Kidney capillary endothelial cell (primary cell): Measurements from ENCODE around the gene RAMP3.

Experiments used
- DNase-seq: peaks from one replicate; pipeline ENCODE4 v3.0.0-alpha.2; 2018; ENCODE audit warnings: low spot score

The RAMP3 gene

GRCh38 chr7:45223728-45224630, 66.4 kb downstream of the RAMP3 start:
- no peak for DNase-seq

- no peak for DNase-seq
Observed at GRCh38 chr7:45224832-45225231, 67.2 kb downstream of the RAMP3 start.

GRCh38 chr7:45225311-45225947, 67.8 kb downstream of the RAMP3 start:
- DNase-seq = no peak

- no peak for DNase-seq
Observed at GRCh38 chr7:45225948-45226335, 68.4 kb downstream of the RAMP3 start.

GRCh38 chr7:45229156-45229920, 71.7 kb downstream of the RAMP3 start:
- DNase-seq = no peak

GRCh38 chr7:45230083-45230482, 72.5 kb downstream of the RAMP3 start:
- DNase-seq = peak; percentile 16

- no peak for DNase-seq
Observed at GRCh38 chr7:45230611-45231165, 73.1 kb downstream of the RAMP3 start.

- no peak for DNase-seq
Observed at GRCh38 chr7:45233249-45233775, 75.7 kb downstream of the RAMP3 start.
